Neural cell (in vitro differentiated cells): ENCODE results near the gene HS6ST3. TPM values are rescaled to one million over a fixed set of nuclear protein-coding genes. Genes with fewer than 3 reads are reported as not detected.

Experiments
- H2AFZ ChIP-seq: fragments of 200-600, 300-800 bp; sonication (generic), shearing (Covaris generic); 2 replicates; pipeline ENCODE4 v1.6.0; 2014; ENCODE audit warnings: low read depth, mild to moderate bottlenecking, antibody characterized with exemption, low read length, moderate library complexity
- H3F3A ChIP-seq: fragments of 200-600 bp; shearing (Covaris generic); 2 replicates; pipeline ENCODE4 v1.6.1; 2016; ENCODE audit warnings: mild to moderate bottlenecking, moderate library complexity, mixed read lengths, antibody characterized with exemption, low read length; ENCODE audit not compliant: insufficient read depth, poor library complexity, severe bottlenecking
- H3K27ac ChIP-seq: fragments of 200-600, 300-800 bp; sonication (generic), shearing (Covaris generic); 2 replicates; pipeline ENCODE4 v1.5.1; 2014; ENCODE audit warnings: mild to moderate bottlenecking, low read length, moderate library complexity
- H3K27me3 ChIP-seq: fragments of 300-800, 200-600 bp; sonication (generic), shearing (Covaris generic); 2 replicates; pipeline ENCODE4 v1.6.0; 2014; ENCODE audit warnings: mild to moderate bottlenecking, low read depth, low read length, moderate library complexity; ENCODE audit not compliant: insufficient read depth
- H3K36me3 ChIP-seq: fragments of 300-800, 200-600 bp; sonication (generic), shearing (Covaris generic); 2 replicates; pipeline ENCODE4 v1.5.1; 2014; ENCODE audit warnings: mild to moderate bottlenecking, antibody characterized with exemption, low read length, moderate library complexity; ENCODE audit not compliant: insufficient read depth
- H3K4me2 ChIP-seq: fragments of 300-800, 200-600 bp; sonication (generic), shearing (Covaris generic); 2 replicates; pipeline ENCODE4 v1.6.0; 2014; ENCODE audit warnings: mild to moderate bottlenecking, low read length
- H3K4me3 ChIP-seq: fragments of 300-800, 200-600 bp; sonication (generic), shearing (Covaris generic); 2 replicates; pipeline ENCODE4 v1.5.1; 2014; ENCODE audit warnings: mild to moderate bottlenecking, low read length, moderate library complexity
- H3K79me2 ChIP-seq: fragments of 200-600 bp; shearing (Covaris generic); replicated peaks from 2 replicates; pipeline ENCODE4 v1.6.0; 2014; ENCODE audit warnings: mild to moderate bottlenecking, low read length, moderate library complexity; ENCODE audit not compliant: insufficient read depth
- H3K9ac ChIP-seq: fragments of 300-800, 200-600 bp; sonication (generic), shearing (Covaris generic); 2 replicates; pipeline ENCODE4 v1.6.1; 2016; ENCODE audit warnings: mild to moderate bottlenecking, low read length, mixed read lengths
- H3K9me2 ChIP-seq: fragments of 200-600 bp; shearing (Covaris generic); 2 replicates; pipeline ENCODE4 v1.6.1; 2016; ENCODE audit warnings: mild to moderate bottlenecking, low read length, mixed read lengths; ENCODE audit not compliant: insufficient read depth
- H3K9me3 ChIP-seq: fragments of 200-600, 300-800 bp; sonication (generic), shearing (Covaris generic); 2 replicates; pipeline ENCODE4 v1.6.1; 2016; ENCODE audit warnings: mild to moderate bottlenecking, mixed run types, low read length, moderate library complexity, mixed read lengths
- H4K20me1 ChIP-seq: fragments of 200-600 bp; shearing (Covaris generic); 2 replicates; pipeline ENCODE4 v1.6.1; 2016; ENCODE audit warnings: mild to moderate bottlenecking, mixed run types; ENCODE audit not compliant: insufficient read depth
- CTCF ChIP-seq: fragments of 450-650 bp; IDR thresholded peaks from 2 replicates; pipeline ENCODE4 v1.5.1; 2014; ENCODE audit warnings: antibody characterized with exemption, mild to moderate bottlenecking, moderate library complexity; ENCODE audit not compliant: poor library complexity, severe bottlenecking
- EP300 ChIP-seq: fragments of 450-650 bp; conservative IDR thresholded peaks from 2 replicates; pipeline ENCODE4 v1.6.1; 2014; ENCODE audit warnings: antibody characterized with exemption, mild to moderate bottlenecking, moderate library complexity; ENCODE audit not compliant: poor library complexity, severe bottlenecking
- EZH2 ChIP-seq: fragments of 200-600, 300-800 bp; shearing (Covaris generic), sonication (generic); IDR thresholded peaks from 2 replicates; pipeline ENCODE4 v1.6.1; 2014; ENCODE audit warnings: antibody characterized with exemption, low read length, borderline replicate concordance, mild to moderate bottlenecking; ENCODE audit not compliant: insufficient read depth, poor library complexity, severe bottlenecking
- MXI1 ChIP-seq: fragments of 450-650 bp; conservative IDR thresholded peaks from 2 replicates; pipeline ENCODE4 v1.6.1; 2014; ENCODE audit warnings: antibody characterized with exemption, mild to moderate bottlenecking; ENCODE audit not compliant: poor library complexity, severe bottlenecking
- POLR2AphosphoS5 ChIP-seq: IDR thresholded peaks from 2 replicates; pipeline ENCODE4 v1.6.1; 2012
- RAD21 ChIP-seq: fragments of 450-650 bp; conservative IDR thresholded peaks from 2 replicates; pipeline ENCODE4 v1.6.1; 2014; ENCODE audit warnings: antibody characterized with exemption, mild to moderate bottlenecking, moderate library complexity
- REST ChIP-seq: IDR thresholded peaks from 2 replicates; pipeline ENCODE4 v1.6.1; 2012; ENCODE audit warnings: borderline replicate concordance
- SMC3 ChIP-seq: fragments of 450-650 bp; conservative IDR thresholded peaks from 2 replicates; pipeline ENCODE4 v1.6.1; 2014; ENCODE audit warnings: antibody characterized with exemption, mild to moderate bottlenecking, moderate library complexity; ENCODE audit not compliant: poor library complexity
- TAF1 ChIP-seq: IDR thresholded peaks from 2 replicates; pipeline ENCODE4 v1.6.1; 2012; ENCODE audit warnings: low read depth
- polyA plus RNA-seq: library from polyadenylated mRNA; depleted of rRNA; stranded (reverse); fragments of >200 nt; gene quantifications from 2 replicates; pipeline ENCODE4 v1.2.3, GENCODE V29; 2014

HS6ST3 gene
- polyA plus RNA-seq, 1 donor from 2014 or later, result 10.9 TPM

DNA sequence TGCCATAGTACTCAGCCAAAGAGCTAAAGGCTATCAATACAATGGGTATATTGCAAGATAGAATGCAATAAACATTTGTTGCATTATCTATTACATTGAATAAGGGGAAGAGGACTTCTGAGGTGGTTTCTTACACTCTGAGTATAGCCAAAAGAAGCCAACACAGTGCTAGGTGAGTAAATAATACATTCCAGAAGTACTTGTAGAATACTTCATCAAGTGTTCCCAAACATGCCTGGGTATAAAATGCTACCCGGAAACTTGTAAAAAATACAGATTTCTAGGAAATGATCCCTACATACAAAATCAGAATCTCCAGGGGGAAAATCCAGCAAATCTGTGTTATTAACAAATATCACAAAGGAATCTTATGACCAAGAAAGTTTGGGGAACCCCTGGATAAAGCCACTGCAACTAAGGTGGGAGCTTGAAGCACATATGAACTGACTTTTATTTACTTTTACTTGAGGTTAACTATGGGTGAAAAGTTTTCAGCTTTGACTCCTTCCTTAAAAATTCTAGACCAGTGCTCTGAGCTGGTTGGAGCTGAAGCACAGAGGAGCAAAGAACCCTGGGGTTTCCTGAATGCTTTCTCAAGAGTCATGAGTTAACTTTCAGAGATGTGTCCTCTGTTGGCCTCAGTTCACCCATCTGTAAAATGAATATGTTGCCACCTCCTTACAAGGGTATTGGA is 768.4 kb downstream of the HS6ST3 start:
- no peak overlapping the region for H3K27ac ChIP-seq
- no peaks in the 10 kb centered on the region for H3K36me3 ChIP-seq
- H3K9ac ChIP-seq, result no peak overlapping the region
- no peak overlapping the region for H3K4me3 ChIP-seq
- no peaks in the 10 kb centered on the region for H3K9me2 ChIP-seq
- H3F3A ChIP-seq, result no peaks in the 10 kb centered on the region
- no peaks in the 10 kb centered on the region for H3K79me2 ChIP-seq
- H3K27me3 ChIP-seq, result no peaks in the 10 kb centered on the region
- no peak overlapping the region for H2AFZ ChIP-seq
- TF ChIP-seq POLR2AphosphoS5 (no peak), TAF1 (no peak), RAD21 (no peak), MXI1 (no peak), CTCF (no peak), EP300 (no peak), EZH2 (no peak), SMC3 (no peak), REST (no peak)
- no peaks in the 10 kb centered on the region for H3K9me3 ChIP-seq
- H4K20me1 ChIP-seq, result no peaks in the 10 kb centered on the region
- H3K4me2 ChIP-seq, result no peak overlapping the region

- H3K4me3 ChIP-seq, result no peak overlapping the region
- no peaks in the 10 kb centered on the region for H3K79me2 ChIP-seq
- H3K27me3 ChIP-seq, result no peaks in the 10 kb centered on the region
- no peaks in the 10 kb centered on the region for H3K9me3 ChIP-seq
- H3K9me2 ChIP-seq, result no peaks in the 10 kb centered on the region
- no peak for TF ChIP-seq SMC3
- TF ChIP-seq EP300, result no peak
- no peak for TF ChIP-seq REST
- no peak for TF ChIP-seq CTCF
- no peak for TF ChIP-seq MXI1
- TF ChIP-seq RAD21, result no peak
- no peak for TF ChIP-seq POLR2AphosphoS5
- TF ChIP-seq EZH2, result no peak
- no peak for TF ChIP-seq TAF1
- H3F3A ChIP-seq, result no peaks in the 10 kb centered on the region
- H3K27ac ChIP-seq, result no peak overlapping the region
- no peaks in the 10 kb centered on the region for H3K36me3 ChIP-seq
- H2AFZ ChIP-seq, result no peak overlapping the region
- H3K9ac ChIP-seq, result no peak overlapping the region
- H4K20me1 ChIP-seq, result no peaks in the 10 kb centered on the region
- H3K4me2 ChIP-seq, result no peak overlapping the region
These were observed 771.0 kb downstream of the HS6ST3 start for GRCh38 chr13:96860882-96861281.
